ENCODE data around the gene YPEL2. TPM values are rescaled to one million over a fixed set of nuclear protein-coding genes. Genes with fewer than 3 reads are reported as not detected.

Gene YPEL2
- total RNA-seq, 1 experiment from 2014 or later, result 2.9 TPM

- Histone ChIP-seq H3K27me3 (replicated peaks; ENCODE audit: control insufficient read depth, insufficient read depth, low read length) (no peaks in the 10 kb centered on the region), H3K4me1 (no peaks in the 10 kb centered on the region), H3K9me3 (peaks cover 9% of the 10 kb centered on the region; the same call in 1 of the 2 replicates), H3K4me3 (ENCODE audit: low read depth, low read length) (no peak overlapping the region), H3K36me3 (ENCODE audit: control insufficient read depth, insufficient read depth, low read length) (no peaks in the 10 kb centered on the region)
- H3K4me3 Mint-ChIP-seq (ENCODE audit: unreplicated experiment), result no peak overlapping the region
- POLR2A ChIA-PET, result no interaction called here
- peaks cover 16% of the 10 kb centered on the region for H3K9me3 Mint-ChIP-seq (ENCODE audit: unreplicated experiment)
- intact Hi-C loops (cut with micrococcal nuclease; ENCODE audit: unreplicated experiment), result no loop called here
- CTCF ChIA-PET, result interaction anchor here (0.8 kb wide), 1 partner anchor 84 kb away, joined by 4 read pairs; no protein-coding TSS in a partner anchor
- no peak overlapping the region for H3K27ac Mint-ChIP-seq (ENCODE audit: unreplicated experiment)
- TF ChIP-seq, protein P1, sequence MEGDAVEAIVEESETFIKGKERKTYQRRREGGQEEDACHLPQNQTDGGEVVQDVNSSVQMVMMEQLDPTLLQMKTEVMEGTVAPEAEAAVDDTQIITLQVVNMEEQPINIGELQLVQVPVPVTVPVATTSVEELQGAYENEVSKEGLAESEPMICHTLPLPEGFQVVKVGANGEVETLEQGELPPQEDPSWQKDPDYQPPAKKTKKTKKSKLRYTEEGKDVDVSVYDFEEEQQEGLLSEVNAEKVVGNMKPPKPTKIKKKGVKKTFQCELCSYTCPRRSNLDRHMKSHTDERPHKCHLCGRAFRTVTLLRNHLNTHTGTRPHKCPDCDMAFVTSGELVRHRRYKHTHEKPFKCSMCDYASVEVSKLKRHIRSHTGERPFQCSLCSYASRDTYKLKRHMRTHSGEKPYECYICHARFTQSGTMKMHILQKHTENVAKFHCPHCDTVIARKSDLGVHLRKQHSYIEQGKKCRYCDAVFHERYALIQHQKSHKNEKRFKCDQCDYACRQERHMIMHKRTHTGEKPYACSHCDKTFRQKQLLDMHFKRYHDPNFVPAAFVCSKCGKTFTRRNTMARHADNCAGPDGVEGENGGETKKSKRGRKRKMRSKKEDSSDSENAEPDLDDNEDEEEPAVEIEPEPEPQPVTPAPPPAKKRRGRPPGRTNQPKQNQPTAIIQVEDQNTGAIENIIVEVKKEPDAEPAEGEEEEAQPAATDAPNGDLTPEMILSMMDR (IDR thresholded peaks at IDR 0.05; ENCODE audit: insufficient read depth in 1 of 2, low read depth in 1 of 2, low read length in 1 of 2, severe bottlenecking in 1 of 2, unreplicated experiment in 1 of 2), result no peak
- H3K36me3 Mint-ChIP-seq (ENCODE audit: insufficient read depth, unreplicated experiment), result no peaks in the 10 kb centered on the region
- DNase-seq, result no peak
- no peaks in the 10 kb centered on the region for H3K27me3 Mint-ChIP-seq (ENCODE audit: insufficient read depth, unreplicated experiment)
- peaks cover 6% of the 10 kb centered on the region for H3K4me1 Mint-ChIP-seq (ENCODE audit: low read depth, unreplicated experiment)
- BruUV-seq (replicated peaks), result no TSS peak
Measured at GRCh38 chr17:59413014-59413766, 81.7 kb downstream of the YPEL2 start.

GRCh38 chr17:59415397-59415796 lies 83.9 kb downstream of the YPEL2 start:
- no peaks in the 10 kb centered on the region for H3K4me1 ChIP-seq
- POLR2A ChIA-PET, result no interaction called here
- no peaks in the 10 kb centered on the region for H3K27me3 Mint-ChIP-seq (ENCODE audit: insufficient read depth, unreplicated experiment)

GRCh38 chr17:59416184-59416583 lies 84.7 kb downstream of the YPEL2 start:
- H3K27me3 Mint-ChIP-seq (ENCODE audit: insufficient read depth, unreplicated experiment), result no peaks in the 10 kb centered on the region
- H3K9me3 Mint-ChIP-seq (ENCODE audit: unreplicated experiment), result no peaks in the 10 kb centered on the region
- intact Hi-C loops (cut with micrococcal nuclease; ENCODE audit: unreplicated experiment), result no loop called here
- no peaks in the 10 kb centered on the region for H3K36me3 ChIP-seq (ENCODE audit: control insufficient read depth, insufficient read depth, low read length)
- no peaks in the 10 kb centered on the region for H3K9me3 ChIP-seq
- no peak overlapping the region for H3K27ac Mint-ChIP-seq (ENCODE audit: unreplicated experiment)
- no peak overlapping the region for H3K4me3 ChIP-seq (ENCODE audit: low read depth, low read length)
- no peak for DNase-seq
- no peaks in the 10 kb centered on the region for H3K4me1 ChIP-seq
- H3K27me3 ChIP-seq (replicated peaks; ENCODE audit: control insufficient read depth, insufficient read depth, low read length), result no peaks in the 10 kb centered on the region
- no TSS peak for BruUV-seq (replicated peaks)
- no peaks in the 10 kb centered on the region for H3K36me3 Mint-ChIP-seq (ENCODE audit: insufficient read depth, unreplicated experiment)
- peaks cover 13% of the 10 kb centered on the region for H3K4me1 Mint-ChIP-seq (ENCODE audit: low read depth, unreplicated experiment)
- ChIA-PET POLR2A (no interaction called here), CTCF (no interaction called here)
- TF ChIP-seq, protein P1 (IDR thresholded peaks at IDR 0.05; ENCODE audit: insufficient read depth in 1 of 2, low read depth in 1 of 2, low read length in 1 of 2, severe bottlenecking in 1 of 2, unreplicated experiment in 1 of 2), result no peak
- H3K4me3 Mint-ChIP-seq (ENCODE audit: unreplicated experiment), result no peak overlapping the region

More at GRCh38 chr17:59415397-59415796, 83.9 kb downstream of the YPEL2 start:
- peaks cover 11% of the 10 kb centered on the region for H3K4me1 Mint-ChIP-seq (ENCODE audit: low read depth, unreplicated experiment)
- no peak overlapping the region for H3K4me3 ChIP-seq (ENCODE audit: low read depth, low read length)
- H3K36me3 ChIP-seq (ENCODE audit: control insufficient read depth, insufficient read depth, low read length), result no peaks in the 10 kb centered on the region
- intact Hi-C loops (cut with micrococcal nuclease; ENCODE audit: unreplicated experiment), result no loop called here
- TF ChIP-seq, protein P1 (IDR thresholded peaks at IDR 0.05; ENCODE audit: insufficient read depth in 1 of 2, low read depth in 1 of 2, low read length in 1 of 2, severe bottlenecking in 1 of 2, unreplicated experiment in 1 of 2), result no peak
- DNase-seq, result no peak
- no TSS peak for BruUV-seq (replicated peaks)
- H3K9me3 ChIP-seq, result peaks cover 2% of the 10 kb centered on the region; the same call in 1 of the 2 replicates
- H3K36me3 Mint-ChIP-seq (ENCODE audit: insufficient read depth, unreplicated experiment), result no peaks in the 10 kb centered on the region
- H3K27me3 ChIP-seq (replicated peaks; ENCODE audit: control insufficient read depth, insufficient read depth, low read length), result no peaks in the 10 kb centered on the region
- CTCF ChIA-PET, result interaction anchor here (0.5 kb wide), 1 partner anchor 51 kb away, joined by 7 read pairs; no protein-coding TSS in a partner anchor
- no peak overlapping the region for H3K4me3 Mint-ChIP-seq (ENCODE audit: unreplicated experiment)
- no peak overlapping the region for H3K27ac Mint-ChIP-seq (ENCODE audit: unreplicated experiment)
- no peaks in the 10 kb centered on the region for H3K9me3 Mint-ChIP-seq (ENCODE audit: unreplicated experiment)

Data from Caco-2 (cell line).